Measurements from ENCODE around the gene TRPT1. TPM values are rescaled to one million over a fixed set of nuclear protein-coding genes. Genes with fewer than 3 reads are reported as not detected.

TRPT1 gene
- total and polyA plus RNA-seq, 2 experiments from 2014 or later, result 36.9 to 52.2 TPM

DNA sequence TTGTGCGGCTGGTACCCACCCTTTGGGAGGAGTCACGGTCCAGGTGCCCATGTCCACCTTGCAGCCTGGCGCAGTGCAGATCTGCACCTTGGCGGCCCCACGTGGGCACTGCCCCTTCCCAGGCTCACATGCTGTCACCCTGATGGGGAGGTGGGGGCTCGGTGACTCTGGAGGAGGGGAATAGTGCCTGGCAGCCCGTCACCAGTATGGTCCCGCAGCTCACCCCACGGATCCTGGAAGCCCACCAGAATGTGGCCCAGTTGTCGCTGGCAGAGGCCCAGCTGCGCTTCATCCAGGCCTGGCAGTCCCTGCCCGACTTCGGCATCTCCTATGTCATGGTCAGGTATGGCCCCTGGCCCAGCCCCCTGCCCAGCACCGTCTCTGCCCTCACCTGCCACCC, 5.2 kb downstream of the TRPT1 start:
- H3K27ac Mint-ChIP-seq, result no peak overlapping the region
- Histone ChIP-seq H2AFZ (no peak overlapping the region), H3K4me1 (ENCODE audit: insufficient read depth) (no peaks in the 10 kb centered on the region; the same call in 1 of the 2 replicates), H3K27me3 (ENCODE audit: insufficient read depth) (no peaks in the 10 kb centered on the region), H3K4me3 (no peak overlapping the region), H3K79me2 (replicated peaks; ENCODE audit: insufficient read depth) (no peaks in the 10 kb centered on the region), H3K27ac (ENCODE audit: low read depth) (no peak overlapping the region), H3K36me3 (ENCODE audit: insufficient read depth) (no peaks in the 10 kb centered on the region; the same call in 1 of the 2 replicates), H3K9me2 (ENCODE audit: insufficient read depth) (no peaks in the 10 kb centered on the region), H3K4me2 (no peak overlapping the region), H4K20me1 (replicated peaks; ENCODE audit: insufficient read depth) (no peaks in the 10 kb centered on the region), H3F3A (replicated peaks; ENCODE audit: low read depth) (no peaks in the 10 kb centered on the region)
- ATAC-seq (no peak), DNase-seq (ENCODE audit: low spot score) (no peak)
- peaks cover 10% of the 10 kb centered on the region; the same call in 2 of the 3 replicates for H3K4me1 Mint-ChIP-seq
- peaks cover 3% of the 10 kb centered on the region; the same call in 1 of the 3 replicates for H3K36me3 Mint-ChIP-seq (ENCODE audit: low read depth)
- TF ChIP-seq, protein P1, sequence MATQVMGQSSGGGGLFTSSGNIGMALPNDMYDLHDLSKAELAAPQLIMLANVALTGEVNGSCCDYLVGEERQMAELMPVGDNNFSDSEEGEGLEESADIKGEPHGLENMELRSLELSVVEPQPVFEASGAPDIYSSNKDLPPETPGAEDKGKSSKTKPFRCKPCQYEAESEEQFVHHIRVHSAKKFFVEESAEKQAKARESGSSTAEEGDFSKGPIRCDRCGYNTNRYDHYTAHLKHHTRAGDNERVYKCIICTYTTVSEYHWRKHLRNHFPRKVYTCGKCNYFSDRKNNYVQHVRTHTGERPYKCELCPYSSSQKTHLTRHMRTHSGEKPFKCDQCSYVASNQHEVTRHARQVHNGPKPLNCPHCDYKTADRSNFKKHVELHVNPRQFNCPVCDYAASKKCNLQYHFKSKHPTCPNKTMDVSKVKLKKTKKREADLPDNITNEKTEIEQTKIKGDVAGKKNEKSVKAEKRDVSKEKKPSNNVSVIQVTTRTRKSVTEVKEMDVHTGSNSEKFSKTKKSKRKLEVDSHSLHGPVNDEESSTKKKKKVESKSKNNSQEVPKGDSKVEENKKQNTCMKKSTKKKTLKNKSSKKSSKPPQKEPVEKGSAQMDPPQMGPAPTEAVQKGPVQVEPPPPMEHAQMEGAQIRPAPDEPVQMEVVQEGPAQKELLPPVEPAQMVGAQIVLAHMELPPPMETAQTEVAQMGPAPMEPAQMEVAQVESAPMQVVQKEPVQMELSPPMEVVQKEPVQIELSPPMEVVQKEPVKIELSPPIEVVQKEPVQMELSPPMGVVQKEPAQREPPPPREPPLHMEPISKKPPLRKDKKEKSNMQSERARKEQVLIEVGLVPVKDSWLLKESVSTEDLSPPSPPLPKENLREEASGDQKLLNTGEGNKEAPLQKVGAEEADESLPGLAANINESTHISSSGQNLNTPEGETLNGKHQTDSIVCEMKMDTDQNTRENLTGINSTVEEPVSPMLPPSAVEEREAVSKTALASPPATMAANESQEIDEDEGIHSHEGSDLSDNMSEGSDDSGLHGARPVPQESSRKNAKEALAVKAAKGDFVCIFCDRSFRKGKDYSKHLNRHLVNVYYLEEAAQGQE (IDR thresholded peaks at IDR 0.05; ENCODE audit: unreplicated experiment), result no peak
- TF ChIP-seq CREB1 (CRISPR knock-in tag; IDR thresholded peaks at IDR 0.05; ENCODE audit: low read depth) (no peak), EZH2 (IDR thresholded peaks at IDR 0.05; ENCODE audit: low read depth, unreplicated experiment) (no peak), NANOG (IDR thresholded peaks at IDR 0.05; ENCODE audit: borderline replicate concordance) (no peak)
- TF ChIP-seq, protein P2, sequence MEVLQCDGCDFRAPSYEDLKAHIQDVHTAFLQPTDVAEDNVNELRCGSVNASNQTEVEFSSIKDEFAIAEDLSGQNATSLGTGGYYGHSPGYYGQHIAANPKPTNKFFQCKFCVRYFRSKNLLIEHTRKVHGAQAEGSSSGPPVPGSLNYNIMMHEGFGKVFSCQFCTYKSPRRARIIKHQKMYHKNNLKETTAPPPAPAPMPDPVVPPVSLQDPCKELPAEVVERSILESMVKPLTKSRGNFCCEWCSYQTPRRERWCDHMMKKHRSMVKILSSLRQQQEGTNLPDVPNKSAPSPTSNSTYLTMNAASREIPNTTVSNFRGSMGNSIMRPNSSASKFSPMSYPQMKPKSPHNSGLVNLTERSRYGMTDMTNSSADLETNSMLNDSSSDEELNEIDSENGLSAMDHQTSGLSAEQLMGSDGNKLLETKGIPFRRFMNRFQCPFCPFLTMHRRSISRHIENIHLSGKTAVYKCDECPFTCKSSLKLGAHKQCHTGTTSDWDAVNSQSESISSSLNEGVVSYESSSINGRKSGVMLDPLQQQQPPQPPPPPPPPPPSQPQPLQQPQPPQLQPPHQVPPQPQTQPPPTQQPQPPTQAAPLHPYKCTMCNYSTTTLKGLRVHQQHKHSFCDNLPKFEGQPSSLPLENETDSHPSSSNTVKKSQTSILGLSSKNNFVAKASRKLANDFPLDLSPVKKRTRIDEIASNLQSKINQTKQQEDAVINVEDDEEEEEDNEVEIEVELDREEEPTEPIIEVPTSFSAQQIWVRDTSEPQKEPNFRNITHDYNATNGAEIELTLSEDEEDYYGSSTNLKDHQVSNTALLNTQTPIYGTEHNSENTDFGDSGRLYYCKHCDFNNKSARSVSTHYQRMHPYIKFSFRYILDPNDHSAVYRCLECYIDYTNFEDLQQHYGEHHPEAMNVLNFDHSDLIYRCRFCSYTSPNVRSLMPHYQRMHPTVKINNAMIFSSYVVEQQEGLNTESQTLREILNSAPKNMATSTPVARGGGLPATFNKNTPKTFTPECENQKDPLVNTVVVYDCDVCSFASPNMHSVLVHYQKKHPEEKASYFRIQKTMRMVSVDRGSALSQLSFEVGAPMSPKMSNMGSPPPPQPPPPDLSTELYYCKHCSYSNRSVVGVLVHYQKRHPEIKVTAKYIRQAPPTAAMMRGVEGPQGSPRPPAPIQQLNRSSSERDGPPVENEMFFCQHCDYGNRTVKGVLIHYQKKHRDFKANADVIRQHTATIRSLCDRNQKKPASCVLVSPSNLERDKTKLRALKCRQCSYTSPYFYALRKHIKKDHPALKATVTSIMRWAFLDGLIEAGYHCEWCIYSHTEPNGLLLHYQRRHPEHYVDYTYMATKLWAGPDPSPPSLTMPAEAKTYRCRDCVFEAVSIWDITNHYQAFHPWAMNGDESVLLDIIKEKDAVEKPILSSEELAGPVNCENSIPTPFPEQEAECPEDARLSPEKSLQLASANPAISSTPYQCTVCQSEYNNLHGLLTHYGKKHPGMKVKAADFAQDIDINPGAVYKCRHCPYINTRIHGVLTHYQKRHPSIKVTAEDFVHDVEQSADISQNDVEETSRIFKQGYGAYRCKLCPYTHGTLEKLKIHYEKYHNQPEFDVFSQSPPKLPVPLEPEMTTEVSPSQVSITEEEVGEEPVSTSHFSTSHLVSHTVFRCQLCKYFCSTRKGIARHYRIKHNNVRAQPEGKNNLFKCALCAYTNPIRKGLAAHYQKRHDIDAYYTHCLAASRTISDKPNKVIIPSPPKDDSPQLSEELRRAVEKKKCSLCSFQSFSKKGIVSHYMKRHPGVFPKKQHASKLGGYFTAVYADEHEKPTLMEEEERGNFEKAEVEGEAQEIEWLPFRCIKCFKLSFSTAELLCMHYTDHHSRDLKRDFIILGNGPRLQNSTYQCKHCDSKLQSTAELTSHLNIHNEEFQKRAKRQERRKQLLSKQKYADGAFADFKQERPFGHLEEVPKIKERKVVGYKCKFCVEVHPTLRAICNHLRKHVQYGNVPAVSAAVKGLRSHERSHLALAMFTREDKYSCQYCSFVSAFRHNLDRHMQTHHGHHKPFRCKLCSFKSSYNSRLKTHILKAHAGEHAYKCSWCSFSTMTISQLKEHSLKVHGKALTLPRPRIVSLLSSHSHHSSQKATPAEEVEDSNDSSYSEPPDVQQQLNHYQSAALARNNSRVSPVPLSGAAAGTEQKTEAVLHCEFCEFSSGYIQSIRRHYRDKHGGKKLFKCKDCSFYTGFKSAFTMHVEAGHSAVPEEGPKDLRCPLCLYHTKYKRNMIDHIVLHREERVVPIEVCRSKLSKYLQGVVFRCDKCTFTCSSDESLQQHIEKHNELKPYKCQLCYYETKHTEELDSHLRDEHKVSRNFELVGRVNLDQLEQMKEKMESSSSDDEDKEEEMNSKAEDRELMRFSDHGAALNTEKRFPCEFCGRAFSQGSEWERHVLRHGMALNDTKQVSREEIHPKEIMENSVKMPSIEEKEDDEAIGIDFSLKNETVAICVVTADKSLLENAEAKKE (CRISPR knock-in tag; IDR thresholded peaks at IDR 0.05), result no peak
- TF ChIP-seq, protein P3, sequence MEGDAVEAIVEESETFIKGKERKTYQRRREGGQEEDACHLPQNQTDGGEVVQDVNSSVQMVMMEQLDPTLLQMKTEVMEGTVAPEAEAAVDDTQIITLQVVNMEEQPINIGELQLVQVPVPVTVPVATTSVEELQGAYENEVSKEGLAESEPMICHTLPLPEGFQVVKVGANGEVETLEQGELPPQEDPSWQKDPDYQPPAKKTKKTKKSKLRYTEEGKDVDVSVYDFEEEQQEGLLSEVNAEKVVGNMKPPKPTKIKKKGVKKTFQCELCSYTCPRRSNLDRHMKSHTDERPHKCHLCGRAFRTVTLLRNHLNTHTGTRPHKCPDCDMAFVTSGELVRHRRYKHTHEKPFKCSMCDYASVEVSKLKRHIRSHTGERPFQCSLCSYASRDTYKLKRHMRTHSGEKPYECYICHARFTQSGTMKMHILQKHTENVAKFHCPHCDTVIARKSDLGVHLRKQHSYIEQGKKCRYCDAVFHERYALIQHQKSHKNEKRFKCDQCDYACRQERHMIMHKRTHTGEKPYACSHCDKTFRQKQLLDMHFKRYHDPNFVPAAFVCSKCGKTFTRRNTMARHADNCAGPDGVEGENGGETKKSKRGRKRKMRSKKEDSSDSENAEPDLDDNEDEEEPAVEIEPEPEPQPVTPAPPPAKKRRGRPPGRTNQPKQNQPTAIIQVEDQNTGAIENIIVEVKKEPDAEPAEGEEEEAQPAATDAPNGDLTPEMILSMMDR (conservative IDR thresholded peaks at IDR 0.05; ENCODE audit: low read depth in 2 of 2), result no peak
- H3K4me3 Mint-ChIP-seq, result no peak overlapping the region
- peaks cover 5% of the 10 kb centered on the region for H3K27me3 Mint-ChIP-seq (ENCODE audit: insufficient read depth, low read depth, poor library complexity)
- H3K9me3 Mint-ChIP-seq, result no peaks in the 10 kb centered on the region
